ENCODE results near the gene LRMDA. TPM values are rescaled to one million over a fixed set of nuclear protein-coding genes. Genes with fewer than 3 reads are reported as not detected.

The LRMDA gene
- polyA plus RNA-seq, 3 donors = 39.8 to 59.6 (median 56.4) TPM

- Histone ChIP-seq H3K36me3 (replicated peaks in 1 of 2; ENCODE audit: control insufficient read depth in 1 of 2, insufficient read depth in 2 of 2, low read length in 2 of 2) (no peaks in the 10 kb centered on the region), H3K4me2 (replicated peaks; ENCODE audit: extremely low read depth, low read length, poor library complexity, severe bottlenecking) (no peak overlapping the region), H3K4me3 (replicated peaks in 1 of 3; ENCODE audit: low read depth in 2 of 3, low read length in 3 of 3) (no peak overlapping the region), H3K27ac (ENCODE audit: low read depth in 1 of 2, low read length in 2 of 2) (no peak overlapping the region), H4K20me1 (ENCODE audit: insufficient read depth, low read length) (no peaks in the 10 kb centered on the region), H3K79me2 (ENCODE audit: insufficient read depth, low read length) (no peaks in the 10 kb centered on the region), H2AFZ (ENCODE audit: insufficient read depth, low read depth, low read length, poor library complexity, severe bottlenecking) (no peak overlapping the region), H3K9ac (ENCODE audit: insufficient read depth, low read length, poor library complexity, severe bottlenecking) (no peak overlapping the region), H3K9me3 (replicated peaks in 1 of 2; ENCODE audit: control insufficient read depth in 1 of 2, insufficient read depth in 1 of 2, low read length in 2 of 2) (no peaks in the 10 kb centered on the region), H3K27me3 (ENCODE audit: control insufficient read depth in 2 of 2, insufficient read depth in 2 of 2, low read length in 2 of 2) (no peaks in the 10 kb centered on the region), H3K4me1 (ENCODE audit: control insufficient read depth in 1 of 2, insufficient read depth in 2 of 2, low read length in 2 of 2) (no peaks in the 10 kb centered on the region)
- Mint-ChIP-seq H3K9me3 (peaks cover 0 to 1% (median 0%) of the 10 kb centered on the region in 7 donors), H3K4me1 (peaks cover 6% of the 10 kb centered on the region), H3K27ac (no peak overlapping the region), H3K27me3 (ENCODE audit: low read depth in 3 of 3) (peaks cover 0 to 1% (median 0%) of the 10 kb centered on the region in 3 donors), H3K36me3 (peaks cover 0 to 3% of the 10 kb centered on the region in 2 donors), H3K4me3 (no peak overlapping the region)
- no peak for DNase-seq
- 92% methylated on average over 5 of the region's 8 CpGs for WGBS (ENCODE audit: insufficient coverage)
- intact Hi-C loops (cut with micrococcal nuclease) = no loop called here
- TF ChIP-seq, protein P1, sequence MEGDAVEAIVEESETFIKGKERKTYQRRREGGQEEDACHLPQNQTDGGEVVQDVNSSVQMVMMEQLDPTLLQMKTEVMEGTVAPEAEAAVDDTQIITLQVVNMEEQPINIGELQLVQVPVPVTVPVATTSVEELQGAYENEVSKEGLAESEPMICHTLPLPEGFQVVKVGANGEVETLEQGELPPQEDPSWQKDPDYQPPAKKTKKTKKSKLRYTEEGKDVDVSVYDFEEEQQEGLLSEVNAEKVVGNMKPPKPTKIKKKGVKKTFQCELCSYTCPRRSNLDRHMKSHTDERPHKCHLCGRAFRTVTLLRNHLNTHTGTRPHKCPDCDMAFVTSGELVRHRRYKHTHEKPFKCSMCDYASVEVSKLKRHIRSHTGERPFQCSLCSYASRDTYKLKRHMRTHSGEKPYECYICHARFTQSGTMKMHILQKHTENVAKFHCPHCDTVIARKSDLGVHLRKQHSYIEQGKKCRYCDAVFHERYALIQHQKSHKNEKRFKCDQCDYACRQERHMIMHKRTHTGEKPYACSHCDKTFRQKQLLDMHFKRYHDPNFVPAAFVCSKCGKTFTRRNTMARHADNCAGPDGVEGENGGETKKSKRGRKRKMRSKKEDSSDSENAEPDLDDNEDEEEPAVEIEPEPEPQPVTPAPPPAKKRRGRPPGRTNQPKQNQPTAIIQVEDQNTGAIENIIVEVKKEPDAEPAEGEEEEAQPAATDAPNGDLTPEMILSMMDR (IDR thresholded peaks at IDR 0.05) = no peak
Observed at GRCh38 chr10:76433161-76434005, 1002.0 kb downstream of the LRMDA start.

DNA sequence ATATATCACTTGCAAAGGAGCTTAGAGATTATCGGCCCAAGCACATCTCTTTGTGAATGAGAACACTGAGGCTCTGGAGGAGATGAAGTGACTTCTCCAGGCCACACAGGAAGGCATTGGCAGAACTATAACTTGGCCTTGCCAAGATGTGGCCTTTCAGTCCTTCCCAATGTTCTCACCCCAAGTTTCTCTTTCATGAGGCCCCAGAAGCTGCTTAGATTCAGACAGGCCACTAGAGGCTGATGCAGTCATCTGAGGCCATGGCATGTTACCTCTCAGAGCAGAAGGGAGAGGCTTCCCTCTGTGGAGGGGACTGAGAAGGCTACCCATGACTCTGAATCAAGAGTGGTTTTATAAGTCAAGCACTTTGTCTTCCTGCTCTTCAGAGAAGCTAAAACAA lies 1003.7 kb downstream of the LRMDA start:
- H3K4me3 Mint-ChIP-seq = no peak overlapping the region
- WGBS (ENCODE audit: insufficient coverage) = 100% methylated on average over 1 of the region's 1 CpG
- Histone ChIP-seq H3K4me2 (replicated peaks; ENCODE audit: extremely low read depth, low read length, poor library complexity, severe bottlenecking) (no peak overlapping the region), H3K36me3 (replicated peaks in 1 of 2; ENCODE audit: control insufficient read depth in 1 of 2, insufficient read depth in 2 of 2, low read length in 2 of 2) (no peaks in the 10 kb centered on the region), H3K79me2 (ENCODE audit: insufficient read depth, low read length) (no peaks in the 10 kb centered on the region), H2AFZ (ENCODE audit: insufficient read depth, low read depth, low read length, poor library complexity, severe bottlenecking) (no peak overlapping the region), H3K9me3 (replicated peaks in 1 of 2; ENCODE audit: control insufficient read depth in 1 of 2, insufficient read depth in 1 of 2, low read length in 2 of 2) (no peaks in the 10 kb centered on the region), H3K9ac (ENCODE audit: insufficient read depth, low read length, poor library complexity, severe bottlenecking) (no peak overlapping the region), H3K27ac (ENCODE audit: low read depth in 1 of 2, low read length in 2 of 2) (no peak overlapping the region), H3K4me1 (ENCODE audit: control insufficient read depth in 1 of 2, insufficient read depth in 2 of 2, low read length in 2 of 2) (no peaks in the 10 kb centered on the region), H3K27me3 (ENCODE audit: control insufficient read depth in 2 of 2, insufficient read depth in 2 of 2, low read length in 2 of 2) (no peaks in the 10 kb centered on the region), H3K4me3 (replicated peaks in 1 of 3; ENCODE audit: low read depth in 2 of 3, low read length in 3 of 3) (no peak overlapping the region), H4K20me1 (ENCODE audit: insufficient read depth, low read length) (no peaks in the 10 kb centered on the region)
- peaks cover 0 to 1% (median 0%) of the 10 kb centered on the region in 3 donors for H3K27me3 Mint-ChIP-seq (ENCODE audit: low read depth in 3 of 3)
- intact Hi-C loops (cut with micrococcal nuclease) = no loop called here
- H3K27ac Mint-ChIP-seq = no peak overlapping the region
- TF ChIP-seq, protein P1 (IDR thresholded peaks at IDR 0.05) = no peak
- no peak for DNase-seq
- H3K9me3 Mint-ChIP-seq = no peaks in the 10 kb centered on the region
- H3K36me3 Mint-ChIP-seq = peaks cover 0 to 3% of the 10 kb centered on the region in 2 donors
- no peaks in the 10 kb centered on the region for H3K4me1 Mint-ChIP-seq

All from CD14-positive monocyte (primary cell).